SK-N-SH (cell line): ENCODE measurements around the gene CCDC152. TPM values are rescaled to one million over a fixed set of nuclear protein-coding genes. Genes with fewer than 3 reads are reported as not detected.

Source experiments
- CTCF ChIA-PET: fragments of 300-600, 350-600 bp; formaldehyde crosslinking; extraction: SDS; loops from one replicate; lab custom pipeline; 2021; lab: Yijun Ruan, JAX
- POLR2A ChIA-PET: fragments of 350-600 bp; sonication (Branson Sonifier 250); formaldehyde crosslinking; extraction: SDS; loops from one replicate; lab custom pipeline; 2020; ENCODE audit warnings: antibody characterized with exemption, inconsistent platforms; lab: Yijun Ruan, JAX
- DNase-seq: peaks from one replicate; pipeline ENCODE4 v3.0.0; 2012
- H2AFZ ChIP-seq: fragments of 200-600 bp; sonication (generic); 2 replicates; pipeline ENCODE4 v1.8.1; 2016; ENCODE audit warnings: antibody characterized with exemption, mild to moderate bottlenecking, low read depth
- H3F3A ChIP-seq: fragments of 200-600 bp; sonication (generic); replicated peaks from 2 replicates; pipeline ENCODE3; 2016; ENCODE audit warnings: antibody characterized with exemption, mild to moderate bottlenecking; ENCODE audit not compliant: insufficient read depth
- H3K27ac ChIP-seq, 2 experiments: fragments of 200-500 bp in 1 of 2; fragments of 200-600 bp in 1 of 2; sonication (Bioruptor generic) in 1 of 2; sonication (generic), shearing (Covaris generic) in 1 of 2; 2 replicates each; pipeline versions ENCODE4 v1.5.1 to v1.6.1; 2014 to 2016; ENCODE audit warnings: low read depth in 2 of 2, inconsistent platforms in 1 of 2, low read length in 1 of 2, mild to moderate bottlenecking in 1 of 2, mixed read lengths in 1 of 2
- H3K27me3 ChIP-seq: fragments of 200-600 bp; sonication (generic), shearing (Covaris generic); 2 replicates; pipeline ENCODE4 v1.6.1; 2016; ENCODE audit warnings: mixed run types; ENCODE audit not compliant: insufficient read depth
- H3K36me3 ChIP-seq, 2 experiments: fragments of 200-500 bp in 1 of 2; fragments of 200-600 bp in 1 of 2; sonication (Bioruptor generic) in 1 of 2; sonication (generic) in 1 of 2; replicated peaks in 1 of 2; 2 replicates each; pipeline versions ENCODE3 to v1.5.1; 2014 to 2016; ENCODE audit warnings: low read length in 1 of 2, mild to moderate bottlenecking in 1 of 2; ENCODE audit not compliant: insufficient read depth in 2 of 2, control insufficient read depth in 1 of 2
- H3K4me1 ChIP-seq, 2 experiments: fragments of 200-500 bp in 1 of 2; fragments of 200-600 bp in 1 of 2; sonication (Bioruptor generic) in 1 of 2; sonication (generic), shearing (Covaris generic) in 1 of 2; 2 replicates each; pipeline versions ENCODE4 v1.5.1 to v1.6.1; 2014 to 2016; ENCODE audit warnings: low read depth in 1 of 2, low read length in 1 of 2, mixed run types in 1 of 2; ENCODE audit not compliant: insufficient read depth in 2 of 2, control insufficient read depth in 1 of 2
- H3K4me2 ChIP-seq: fragments of 200-600 bp; sonication (generic), shearing (Covaris generic); 2 replicates; pipeline ENCODE4 v1.6.1; 2017; ENCODE audit warnings: mixed run types
- H3K4me3 ChIP-seq, 2 experiments: fragments of 200-500 bp in 1 of 2; fragments of 200-600 bp in 1 of 2; sonication (Bioruptor generic) in 1 of 2; sonication (generic), shearing (Covaris generic) in 1 of 2; 2 replicates each; pipeline versions ENCODE4 v1.5.1 to v1.8.1; 2014 to 2016; ENCODE audit warnings: low read depth in 2 of 2, inconsistent platforms in 1 of 2, low read length in 1 of 2, mild to moderate bottlenecking in 1 of 2, mixed read lengths in 1 of 2, moderate library complexity in 1 of 2
- H3K79me2 ChIP-seq: fragments of 200-600 bp; sonication (generic); 2 replicates; pipeline ENCODE4 v1.8.1; 2017; ENCODE audit warnings: mild to moderate bottlenecking; ENCODE audit not compliant: insufficient read depth
- H3K9ac ChIP-seq: fragments of 200-600 bp; sonication (generic); 2 replicates; pipeline ENCODE4 v1.6.1; 2017; ENCODE audit warnings: mixed run types
- H3K9me2 ChIP-seq: fragments of 200-600 bp; sonication (generic); 2 replicates; pipeline ENCODE4 v1.6.1; 2017; ENCODE audit warnings: mixed run types
- H3K9me3 ChIP-seq: fragments of 200-600 bp; sonication (generic); 2 replicates; pipeline ENCODE4 v1.6.1; 2017; ENCODE audit warnings: mixed run types, mild to moderate bottlenecking, moderate library complexity
- H4K20me1 ChIP-seq: fragments of 200-600 bp; sonication (generic); 2 replicates; pipeline ENCODE4 v1.6.1; 2017; ENCODE audit warnings: mild to moderate bottlenecking, mixed run types; ENCODE audit not compliant: insufficient read depth
- CHD2 ChIP-seq: fragments of 150-350 bp; IDR thresholded peaks from 2 replicates; pipeline ENCODE4 v1.6.1; 2018; ENCODE audit warnings: low read length; ENCODE audit not compliant: partially characterized antibody
- ELF1 ChIP-seq: IDR thresholded peaks from 2 replicates; pipeline ENCODE4 v1.4.0; 2012
- EP300 ChIP-seq, 2 experiments: IDR thresholded peaks; 2 replicates each; pipeline versions ENCODE4 v1.4.0 to v1.6.1; 2012; ENCODE audit warnings: borderline replicate concordance in 1 of 2, low read depth in 1 of 2, low read length in 1 of 2
- FOSL2 ChIP-seq: IDR thresholded peaks from 2 replicates; pipeline ENCODE4 v1.4.0; 2012; ENCODE audit warnings: low read depth, mild to moderate bottlenecking, moderate library complexity, borderline replicate concordance
- GABPA ChIP-seq: IDR thresholded peaks from 2 replicates; pipeline ENCODE4 v1.4.0; 2012; ENCODE audit warnings: low read depth, mild to moderate bottlenecking
- IRF3 ChIP-seq: fragments of 150-350 bp; IDR thresholded peaks from 2 replicates; pipeline ENCODE4 v1.6.1; 2016; ENCODE audit warnings: mild to moderate bottlenecking, low read depth, low read length
- MEF2A ChIP-seq: IDR thresholded peaks from 2 replicates; pipeline ENCODE4 v1.4.0; 2012; ENCODE audit warnings: low read depth, borderline replicate concordance
- MXI1 ChIP-seq: IDR thresholded peaks from 2 replicates; pipeline ENCODE4 v1.6.1; 2012; ENCODE audit warnings: mild to moderate bottlenecking, low read depth, low read length, improper control_type of control experiment
- NRF1 ChIP-seq: IDR thresholded peaks from 2 replicates; pipeline ENCODE4 v1.6.1; 2012; ENCODE audit warnings: low read depth, mild to moderate bottlenecking, low read length
- PBX3 ChIP-seq: IDR thresholded peaks from 2 replicates; pipeline ENCODE4; 2012
- RAD21 ChIP-seq: IDR thresholded peaks from 2 replicates; pipeline ENCODE4 v1.6.1; 2012; ENCODE audit warnings: mild to moderate bottlenecking, low read length
- RCOR1 ChIP-seq: fragments of 150-350 bp; IDR thresholded peaks from 2 replicates; pipeline ENCODE4 v1.6.1; 2017; ENCODE audit warnings: antibody characterized with exemption, low read length
- REST ChIP-seq: IDR thresholded peaks from 2 replicates; pipeline ENCODE4 v1.6.1; 2012; ENCODE audit warnings: mild to moderate bottlenecking, low read depth, low read length, moderate library complexity
- RFX5 ChIP-seq: IDR thresholded peaks from 2 replicates; pipeline ENCODE4 v1.6.1; 2012; ENCODE audit warnings: mild to moderate bottlenecking, improper control_type of control experiment, low read length
- SIN3A ChIP-seq: IDR thresholded peaks from 2 replicates; pipeline ENCODE4 v1.6.1; 2012; ENCODE audit warnings: low read depth, mild to moderate bottlenecking, low read length, moderate library complexity, borderline replicate concordance
- SMC3 ChIP-seq: IDR thresholded peaks from 2 replicates; pipeline ENCODE4 v1.6.1; 2012; ENCODE audit warnings: low read depth, low read length, improper control_type of control experiment
- TCF12 ChIP-seq: IDR thresholded peaks from 2 replicates; pipeline ENCODE4 v1.4.0; 2012
- TEAD4 ChIP-seq: IDR thresholded peaks from 2 replicates; pipeline ENCODE4 v1.4.0; 2012; ENCODE audit warnings: mild to moderate bottlenecking, borderline replicate concordance; ENCODE audit not compliant: insufficient read depth
- ZBTB33 ChIP-seq: IDR thresholded peaks from 2 replicates; pipeline ENCODE4 v1.4.0; 2012; ENCODE audit warnings: low read depth, borderline replicate concordance
- WGBS: methylation state at CpG from one replicate; pipeline ENCODE4 v1.1.6; 2017; ENCODE audit warnings: low lambda C conversion rate; 5-methylcytosine and 5-hydroxymethylcytosine counted together
- polyA plus RNA-seq, 3 experiments: library from polyadenylated mRNA; depleted of rRNA; stranded (reverse); fragments of >200 nt; gene quantifications; 2 replicates each; pipeline ENCODE4 v1.2.3, GENCODE V29; 2012
- TF ChIP-seq, protein P1 (sequence below): fragments of 200-600 bp; sonication (generic); IDR thresholded peaks from 2 replicates; pipeline ENCODE4 v1.6.1; 2017; ENCODE audit warnings: antibody characterized with exemption, mild to moderate bottlenecking, moderate library complexity

Gene CCDC152
- polyA plus RNA-seq, 1 of the 3 experiments (the other 2 are of a cell fraction): 2.1 TPM

DNA sequence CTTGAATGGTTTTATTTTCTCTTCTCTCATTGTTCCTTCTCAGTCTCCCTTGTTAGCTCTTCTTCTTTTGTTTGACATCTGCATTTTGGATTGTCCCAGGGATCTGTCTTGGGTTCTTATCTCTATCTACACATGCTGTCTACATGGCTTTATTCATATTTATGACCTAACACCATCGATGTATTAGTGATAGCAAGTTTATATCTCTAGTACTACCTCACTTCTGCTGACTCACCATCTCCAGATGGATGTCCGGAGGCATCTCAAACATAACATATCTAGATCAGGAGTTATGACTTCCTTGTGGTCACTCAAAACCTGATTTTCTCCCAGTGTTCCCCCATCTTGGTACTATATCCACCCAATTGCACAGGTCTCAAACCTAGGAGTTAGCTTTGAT lies 74.3 kb downstream of the CCDC152 start (continued):
- TF ChIP-seq SIN3A: no peak
- no peak for TF ChIP-seq FOSL2
- no peak for TF ChIP-seq ELF1

- no peak overlapping the region for H3K4me2 ChIP-seq
- no peaks in the 10 kb centered on the region for H3K4me1 ChIP-seq
- 36% methylated on average over 5 of the region's 5 CpGs for WGBS
- DNase-seq: no peak
- no peaks in the 10 kb centered on the region for H3K36me3 ChIP-seq
- H3F3A ChIP-seq: no peaks in the 10 kb centered on the region
- H3K9ac ChIP-seq: no peak overlapping the region
- H4K20me1 ChIP-seq: no peaks in the 10 kb centered on the region
- H3K9me2 ChIP-seq: no peaks in the 10 kb centered on the region
- no peaks in the 10 kb centered on the region for H3K79me2 ChIP-seq
- ChIA-PET POLR2A (no interaction called here), CTCF (interaction anchor here (1.0 kb wide), 1 partner anchor 57 kb away, joined by 3 read pairs; no protein-coding TSS in a partner anchor)
- no peak overlapping the region for H3K27ac ChIP-seq
- H2AFZ ChIP-seq: no peak overlapping the region
- H3K27me3 ChIP-seq: peaks cover 19% of the 10 kb centered on the region; the same call in 1 of the 2 replicates
- TF ChIP-seq, protein P1, sequence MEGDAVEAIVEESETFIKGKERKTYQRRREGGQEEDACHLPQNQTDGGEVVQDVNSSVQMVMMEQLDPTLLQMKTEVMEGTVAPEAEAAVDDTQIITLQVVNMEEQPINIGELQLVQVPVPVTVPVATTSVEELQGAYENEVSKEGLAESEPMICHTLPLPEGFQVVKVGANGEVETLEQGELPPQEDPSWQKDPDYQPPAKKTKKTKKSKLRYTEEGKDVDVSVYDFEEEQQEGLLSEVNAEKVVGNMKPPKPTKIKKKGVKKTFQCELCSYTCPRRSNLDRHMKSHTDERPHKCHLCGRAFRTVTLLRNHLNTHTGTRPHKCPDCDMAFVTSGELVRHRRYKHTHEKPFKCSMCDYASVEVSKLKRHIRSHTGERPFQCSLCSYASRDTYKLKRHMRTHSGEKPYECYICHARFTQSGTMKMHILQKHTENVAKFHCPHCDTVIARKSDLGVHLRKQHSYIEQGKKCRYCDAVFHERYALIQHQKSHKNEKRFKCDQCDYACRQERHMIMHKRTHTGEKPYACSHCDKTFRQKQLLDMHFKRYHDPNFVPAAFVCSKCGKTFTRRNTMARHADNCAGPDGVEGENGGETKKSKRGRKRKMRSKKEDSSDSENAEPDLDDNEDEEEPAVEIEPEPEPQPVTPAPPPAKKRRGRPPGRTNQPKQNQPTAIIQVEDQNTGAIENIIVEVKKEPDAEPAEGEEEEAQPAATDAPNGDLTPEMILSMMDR: no peak
- TF ChIP-seq PBX3 (no peak), TEAD4 (no peak), MEF2A (no peak), SIN3A (no peak), RFX5 (no peak), MXI1 (no peak), REST (no peak), ZBTB33 (no peak), RCOR1 (no peak), GABPA (no peak), IRF3 (no peak), RAD21 (no peak), EP300 (IDR thresholded peaks at IDR 0.05; ENCODE audit: borderline replicate concordance in 1 of 2, low read depth in 1 of 2, low read length in 1 of 2) (no peak), TCF12 (no peak), NRF1 (no peak), CHD2 (no peak), SMC3 (no peak)
- no peak overlapping the region for H3K4me3 ChIP-seq
- no peaks in the 10 kb centered on the region for H3K9me3 ChIP-seq
Observed at GRCh38 chr5:42832060-42832459, 75.4 kb downstream of the CCDC152 start.
